Fibroblast of lung (primary cell): ENCODE data around the gene KCNQ2.

Experiments used
- CTCF ChIP-seq, 2 donors: IDR thresholded peaks in 1 of 2; conservative IDR thresholded peaks in 1 of 2; 1 replicate in 1 of 2; 2 replicates in 1 of 2; pipeline ENCODE4 v1.5.1; 2011 to 2012; ENCODE audit warnings: low read length in 2 of 2, control low read depth in 1 of 2, inconsistent platforms in 1 of 2, low read depth in 1 of 2, mild to moderate bottlenecking in 1 of 2
- EZH2 ChIP-seq: IDR thresholded peaks from 2 replicates; pipeline ENCODE4 v1.5.1; 2012; ENCODE audit warnings: low read length, control low read depth, mild to moderate bottlenecking; ENCODE audit errors: missing control alignments

GRCh38 chr20:63402181-63402859, 70.1 kb downstream of the KCNQ2 start:
- TF ChIP-seq CTCF (conservative IDR thresholded peaks at IDR 0.05 in 1 of 2, IDR thresholded peaks at IDR 0.05 in 1 of 2; ENCODE audit: low read depth in 1 of 2, low read length in 2 of 2) (no peak), EZH2 (no peak)
